ENCODE data around the gene PWP2.
"Not testable (repeated sequence)": the region's sequence is repeated elsewhere in the genome, so short reads cannot be mapped to it uniquely, and the experiment has no call there.

Gene PWP2

DNA sequence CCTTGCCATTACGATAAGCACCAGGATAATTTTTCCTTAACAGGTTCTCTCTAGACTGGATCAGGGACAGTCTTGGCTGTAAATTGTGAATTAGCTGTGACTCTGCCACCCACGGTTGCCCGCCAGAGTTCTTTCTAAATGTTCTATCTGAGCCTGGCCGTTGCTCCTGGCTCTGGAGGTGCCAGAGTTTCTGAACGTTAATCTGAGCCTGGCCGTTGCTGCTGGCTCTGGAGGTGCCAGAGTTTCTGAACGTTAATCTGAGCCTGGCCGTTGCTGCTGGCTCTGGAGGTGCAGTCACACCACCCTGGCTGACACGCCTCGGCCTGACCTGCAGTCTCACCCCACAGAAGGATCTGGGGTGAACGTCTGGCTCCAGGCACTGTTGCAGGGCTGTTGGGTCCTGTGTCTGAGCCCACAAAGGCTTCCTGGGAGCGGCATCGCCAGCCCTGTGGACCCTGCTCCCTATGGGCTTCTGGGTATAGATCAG, 56.0 kb downstream of the PWP2 start:
- DNase-seq (ENCODE audit: low read depth in 3 of 3), result not testable (repeated sequence)

DNA sequence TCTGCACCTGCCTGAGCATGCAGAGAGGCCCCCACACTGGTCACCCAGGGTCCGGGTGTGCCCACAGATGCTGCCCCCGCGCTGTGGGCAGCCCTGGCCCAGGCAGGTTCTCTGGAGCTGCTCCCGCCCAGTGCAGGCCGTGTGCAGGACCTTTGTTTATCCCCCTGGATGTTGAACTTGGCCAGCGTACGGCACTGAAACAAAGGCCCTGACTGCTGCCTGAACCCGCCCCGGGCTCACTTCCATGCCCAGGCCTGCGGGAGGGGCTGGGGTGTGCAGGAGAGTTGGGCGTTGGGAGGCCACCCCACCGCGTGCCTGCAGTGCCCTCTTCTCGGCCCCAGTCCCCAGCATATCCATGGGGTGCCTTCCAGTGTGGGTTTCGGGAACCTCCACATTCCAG, 58.7 kb downstream of the PWP2 start:
- not testable (repeated sequence) for DNase-seq (ENCODE audit: low read depth in 3 of 3)

DNA sequence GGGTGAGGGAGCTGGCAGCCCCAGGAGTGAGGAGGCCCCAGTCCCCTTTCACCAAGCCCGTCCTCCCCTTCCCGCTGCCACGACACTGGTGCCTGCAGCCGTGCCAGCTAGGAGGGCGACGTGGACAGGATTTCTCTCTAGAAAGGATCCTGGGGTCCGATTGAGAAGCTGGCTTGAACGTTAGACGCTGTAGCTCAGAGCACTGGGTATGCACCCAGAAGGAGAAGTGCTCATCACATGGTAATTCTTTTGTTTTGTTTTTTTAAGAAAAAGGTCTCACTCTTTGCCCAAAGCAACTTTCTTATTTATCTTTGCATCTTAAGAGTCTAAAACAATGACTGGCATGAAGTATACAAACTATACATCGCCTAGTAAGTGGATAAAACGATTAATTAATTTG, 60.3 kb downstream of the PWP2 start:
- not testable (repeated sequence) for DNase-seq (ENCODE audit: low read depth in 3 of 3)

DNA sequence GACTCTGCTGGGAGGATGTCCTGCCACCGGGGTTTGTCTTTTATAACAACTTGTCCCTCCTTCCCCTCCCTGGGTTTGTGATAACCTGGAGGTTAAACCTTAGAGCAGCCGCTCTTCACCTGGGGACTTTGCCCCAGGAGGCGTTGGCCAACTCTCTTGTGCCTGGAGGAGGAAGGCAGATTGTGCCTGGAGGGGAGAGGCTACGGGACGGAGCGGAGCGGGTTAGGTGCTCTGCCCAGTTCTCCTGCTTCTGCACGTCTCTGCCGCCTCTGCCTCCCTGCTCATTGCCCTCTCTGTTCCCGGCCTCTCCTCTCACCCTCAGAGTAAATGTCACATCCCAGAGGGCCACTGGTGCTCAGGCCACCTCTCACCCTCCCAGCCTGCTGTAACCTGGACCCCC, 63.1 kb downstream of the PWP2 start:
- not testable (repeated sequence) for DNase-seq (ENCODE audit: low read depth in 3 of 3)

DNA sequence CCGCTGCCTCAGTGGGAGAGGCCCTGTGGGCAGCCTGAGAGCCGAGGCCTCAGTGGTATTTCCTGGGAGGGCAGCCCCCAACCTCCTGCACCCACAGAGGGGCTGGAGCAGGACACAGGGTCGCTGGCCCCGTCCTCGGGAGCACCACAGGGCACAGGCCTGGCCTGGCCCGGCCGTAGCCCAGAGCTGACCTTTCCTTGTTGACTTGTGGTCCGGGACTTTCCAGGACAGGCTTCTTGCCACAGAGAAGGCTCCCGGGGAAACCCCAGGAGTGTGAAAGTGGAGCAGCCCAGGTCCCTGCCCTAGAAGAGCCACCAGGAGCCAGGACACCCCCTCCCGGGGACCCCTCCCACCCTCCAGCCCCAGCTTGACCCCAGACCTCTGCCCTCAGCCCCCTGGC, 63.7 kb downstream of the PWP2 start:
- DNase-seq (ENCODE audit: low read depth in 3 of 3), result not testable (repeated sequence)

DNA sequence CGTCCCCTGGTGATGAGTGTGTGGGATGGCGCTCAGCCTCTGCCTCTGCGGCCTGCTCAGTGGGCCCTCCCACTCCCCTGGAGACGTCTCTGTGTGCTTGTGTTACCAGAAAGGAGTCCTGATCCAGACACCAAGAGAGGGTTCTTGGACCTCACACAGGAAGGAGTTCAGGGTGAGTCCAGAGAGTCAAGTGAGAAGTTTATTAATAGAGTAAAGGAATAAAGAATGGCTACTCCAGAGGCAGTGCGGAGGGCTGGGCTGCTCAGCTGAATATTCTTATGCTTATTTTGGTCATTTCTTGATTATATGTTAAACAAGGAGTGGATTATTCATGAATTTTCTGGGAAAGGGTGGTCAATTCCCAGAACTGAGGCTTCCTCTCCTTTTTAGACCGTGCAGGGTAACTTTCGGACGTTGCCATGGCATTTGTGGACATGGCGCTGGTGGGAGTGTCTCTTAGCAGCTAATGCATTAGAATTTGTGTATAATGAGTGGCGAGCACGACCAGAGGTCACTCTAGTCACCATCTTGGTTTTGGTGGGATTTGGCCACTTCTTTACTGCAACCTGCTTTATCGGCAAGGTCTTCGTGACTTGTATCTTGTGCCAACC, 64.9 kb downstream of the PWP2 start:
- DNase-seq (ENCODE audit: low read depth in 3 of 3), result not testable (repeated sequence)

DNA sequence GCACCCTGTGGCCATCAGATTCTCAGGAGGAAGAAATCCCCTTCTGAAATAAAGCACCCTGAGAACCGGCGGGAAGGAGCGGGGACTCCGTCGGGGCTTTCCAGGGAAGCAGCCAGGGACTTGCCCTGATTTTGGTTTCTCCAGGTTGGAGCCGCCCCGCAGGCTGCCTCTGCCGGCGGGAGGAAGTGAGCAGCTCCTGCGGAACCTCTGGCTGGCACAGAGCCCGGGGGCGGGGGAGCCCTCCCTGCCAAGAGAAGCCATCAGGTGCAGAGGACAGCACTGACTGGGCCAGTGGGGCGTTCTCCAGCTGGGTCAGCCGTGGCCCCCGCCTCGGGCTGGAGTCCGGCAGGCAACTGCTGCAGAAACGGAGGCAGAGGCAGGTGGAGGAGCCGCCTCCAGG, 65.5 kb downstream of the PWP2 start:
- not testable (repeated sequence) for DNase-seq (ENCODE audit: low read depth in 3 of 3)

DNA sequence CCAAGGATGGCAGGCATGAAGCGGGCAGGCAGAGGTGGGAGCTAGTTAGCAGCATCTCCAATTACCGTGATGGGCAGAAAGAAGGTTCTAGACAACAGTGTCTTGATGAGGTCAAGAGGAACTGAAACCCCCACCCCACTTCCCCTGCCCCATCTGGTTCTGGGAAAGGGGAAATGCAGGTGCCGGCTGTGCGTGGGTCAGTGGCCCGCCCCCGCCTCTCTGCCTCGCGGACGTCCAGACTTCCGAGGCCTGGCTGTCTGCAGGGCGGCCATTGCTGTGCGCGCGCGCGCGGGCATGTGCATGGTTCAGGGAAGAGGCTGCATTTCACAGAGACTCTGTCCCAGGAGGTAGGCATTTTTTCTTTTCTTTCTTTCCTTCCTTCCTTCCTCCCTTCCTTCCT, 68.0 kb downstream of the PWP2 start:
- DNase-seq (ENCODE audit: low read depth in 3 of 3), result not testable (repeated sequence)

DNA sequence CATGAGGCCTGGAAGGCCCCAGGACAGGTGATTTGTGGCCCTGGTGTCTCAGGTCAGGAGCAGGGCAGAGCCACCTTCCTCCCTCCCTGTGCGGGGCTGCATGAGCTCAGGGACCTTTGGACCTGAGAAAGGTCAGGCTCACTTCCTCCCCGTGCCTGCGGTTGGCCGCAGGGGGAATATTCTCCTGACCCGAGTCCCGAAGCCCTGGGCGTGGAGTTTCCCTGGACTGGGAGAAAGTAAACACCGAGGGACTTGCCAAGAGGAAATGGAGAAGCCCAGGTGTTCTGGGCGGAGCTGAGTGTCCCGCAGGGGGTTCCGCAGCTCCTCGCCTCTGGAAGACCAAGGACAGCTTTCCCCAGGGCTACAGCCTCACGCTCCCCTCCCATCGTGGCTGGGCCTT, 68.9 kb downstream of the PWP2 start:
- DNase-seq (ENCODE audit: low read depth in 3 of 3), result not testable (repeated sequence)
